HG03064 (cell line): ENCODE data around the gene TSPAN14.

ENCODE experiments used
- ATAC-seq: cut with Tn5 transposase; IDR thresholded peaks from one replicate; pipeline ENCODE4 v1.9.1; 2021; ENCODE audit warnings: low read depth; ENCODE audit not compliant: unreplicated experiment

Gene TSPAN14

DNA sequence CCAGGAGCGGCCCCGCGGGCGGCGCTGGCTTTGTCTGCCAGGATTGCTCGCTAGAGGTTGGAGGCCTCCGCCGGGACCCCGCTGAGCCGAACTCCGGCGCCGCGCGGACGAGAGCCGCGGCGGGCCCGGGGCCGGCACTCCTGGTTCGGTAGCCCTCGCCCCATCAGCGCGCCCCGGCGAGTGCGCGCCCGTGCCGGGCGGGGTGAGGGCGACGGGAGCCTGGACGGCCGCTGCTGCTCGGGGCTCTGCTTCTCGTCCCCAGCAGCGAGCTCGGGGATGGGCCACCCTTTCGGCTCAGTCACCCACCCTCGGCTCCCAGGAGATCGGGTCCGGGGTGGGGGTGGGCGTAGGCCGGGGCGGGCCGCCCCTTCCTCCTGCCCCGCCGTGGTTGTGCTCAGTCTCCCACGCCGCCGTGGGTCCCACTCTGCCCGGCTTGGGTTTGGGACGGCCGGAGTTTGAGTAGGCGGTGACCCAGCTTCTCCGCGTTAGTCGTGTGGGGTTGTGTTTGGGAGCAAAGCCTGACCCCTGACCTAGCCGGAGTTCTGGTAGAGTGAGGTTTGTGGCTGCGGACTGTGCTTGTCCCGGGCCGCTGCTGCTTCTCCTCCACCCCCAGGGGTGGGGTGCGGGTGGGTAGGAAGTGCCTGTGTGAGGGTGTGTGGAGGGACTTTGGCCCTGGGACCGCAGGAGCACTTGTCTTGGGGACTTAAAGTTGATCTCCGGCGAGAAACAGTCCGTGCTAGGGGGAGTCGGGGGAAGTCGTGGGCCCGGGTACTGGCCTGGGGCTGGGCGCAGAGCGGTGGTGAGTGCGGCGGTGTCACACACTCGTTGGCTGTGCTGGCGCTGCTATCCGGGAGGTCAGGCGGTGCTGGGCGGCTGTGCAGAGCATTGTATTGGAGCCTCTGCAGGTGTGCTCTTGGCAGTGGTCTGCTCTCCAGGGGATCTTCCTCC, 677 bp downstream of the TSPAN14 start:
- peak; percentile 20 for ATAC-seq

DNA sequence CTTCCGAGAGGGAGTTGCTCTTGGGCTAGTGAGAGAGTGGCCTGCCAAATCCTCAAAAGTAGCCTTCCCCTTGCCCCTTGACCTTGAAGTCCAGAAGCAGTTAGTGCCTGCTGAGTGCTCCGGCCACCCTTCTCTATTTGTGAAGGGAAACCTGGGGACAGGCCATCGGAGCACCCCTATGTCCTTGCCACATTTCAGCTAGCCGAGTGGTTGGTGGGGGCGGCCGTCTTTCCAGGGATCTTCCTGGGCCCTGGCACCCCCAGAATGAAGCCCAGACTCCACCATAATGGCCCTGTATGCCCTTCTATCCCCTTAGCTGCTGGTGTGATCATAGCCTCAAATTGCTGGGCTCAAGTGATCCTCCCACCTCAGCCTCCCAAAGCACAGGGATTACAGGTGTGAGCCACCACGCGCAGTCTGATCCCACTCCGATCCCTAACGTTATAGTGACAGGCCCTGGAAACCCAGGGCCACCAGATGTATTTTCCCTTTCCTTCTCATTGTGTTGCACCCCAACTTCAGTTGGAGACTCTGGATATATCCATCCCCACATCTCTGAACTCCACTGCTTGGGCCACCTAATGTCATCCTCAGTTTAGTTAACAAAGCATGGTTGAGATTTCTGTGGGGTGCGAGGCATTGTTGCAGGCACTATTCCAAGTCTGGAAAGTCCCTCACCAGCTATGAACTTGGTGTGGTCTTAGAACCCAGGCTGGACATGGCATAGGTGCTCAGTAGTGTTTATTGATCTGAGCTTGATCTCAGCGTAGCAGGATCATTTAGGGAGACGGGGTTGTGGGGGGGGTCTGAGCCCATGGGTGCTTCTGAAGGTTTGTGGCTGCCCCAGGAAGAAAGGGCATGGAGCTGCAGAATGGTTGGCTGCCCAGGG, 1.6 kb downstream of the TSPAN14 start:
- no peak for ATAC-seq

DNA sequence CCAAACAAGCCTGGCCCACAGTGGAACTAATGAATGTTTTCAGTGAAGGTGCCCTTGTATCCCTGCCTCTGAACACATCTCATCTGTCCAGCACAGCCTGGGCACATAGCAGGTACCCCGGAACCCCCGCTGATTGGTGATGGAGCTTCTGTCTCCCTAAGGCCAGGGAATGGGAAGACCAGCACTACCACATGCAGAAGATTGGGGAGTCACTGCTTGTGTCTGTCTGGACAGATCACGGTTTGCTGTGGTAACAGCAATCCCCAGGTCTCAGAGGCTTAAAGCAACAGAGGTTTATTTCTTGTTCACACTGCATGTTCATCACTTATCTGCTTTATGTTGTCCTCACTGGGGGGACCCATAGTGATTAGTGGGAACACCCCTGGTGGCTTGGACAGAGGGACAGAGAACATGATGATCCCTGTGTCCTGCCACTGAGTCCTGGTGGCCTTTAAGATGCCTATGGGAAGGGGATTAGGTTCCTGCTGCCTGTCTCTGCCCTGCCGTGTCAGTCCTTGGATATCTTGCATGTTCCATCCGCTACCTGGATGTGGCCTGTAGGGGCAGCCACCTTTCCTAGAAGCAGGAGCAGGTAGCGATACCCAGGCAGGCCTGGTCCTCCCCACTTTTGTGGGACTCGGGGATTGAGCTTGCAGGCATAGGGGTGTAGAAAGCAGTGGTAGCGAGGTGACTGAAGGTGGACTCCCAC, 3.6 kb downstream of the TSPAN14 start:
- no peak for ATAC-seq

DNA sequence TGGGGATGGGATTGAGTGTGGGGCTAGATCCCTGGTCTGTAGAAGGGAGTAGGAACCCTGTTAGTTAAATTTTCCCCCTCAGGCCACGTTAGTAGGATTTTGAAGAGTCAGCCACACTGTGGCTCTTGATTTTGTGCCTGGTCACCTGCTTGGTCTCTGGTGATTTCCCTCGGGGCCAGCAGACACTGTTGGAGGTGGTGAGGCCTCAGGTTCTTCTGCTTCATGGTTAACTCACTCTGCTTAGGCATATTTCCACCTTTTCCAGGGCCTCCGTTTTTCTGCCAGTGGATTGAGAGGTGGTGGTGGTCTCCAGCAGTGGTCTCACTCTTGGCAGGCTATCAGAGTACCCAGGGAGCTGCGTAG, 4.1 kb downstream of the TSPAN14 start:
- no peak for ATAC-seq

DNA sequence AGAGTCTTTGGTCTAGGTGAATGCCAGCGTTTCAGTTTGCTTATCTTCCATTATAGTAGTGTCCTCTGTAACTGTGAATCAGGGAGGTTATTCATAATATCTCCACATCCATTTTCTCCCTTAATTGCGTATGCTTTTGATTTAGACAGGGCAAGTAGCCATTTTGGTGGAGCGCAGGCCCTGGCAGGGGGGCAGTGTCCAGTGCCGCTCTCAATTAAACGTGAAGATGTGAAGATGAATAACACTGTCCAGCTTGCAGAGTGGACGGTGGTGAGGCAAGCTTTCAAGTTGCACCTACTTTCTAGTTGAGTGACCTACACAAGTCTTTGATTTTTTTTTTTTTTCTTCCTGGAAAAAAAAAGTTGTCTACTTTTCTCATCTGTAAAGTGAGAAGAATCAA, 4.5 kb downstream of the TSPAN14 start:
- ATAC-seq, result no peak

DNA sequence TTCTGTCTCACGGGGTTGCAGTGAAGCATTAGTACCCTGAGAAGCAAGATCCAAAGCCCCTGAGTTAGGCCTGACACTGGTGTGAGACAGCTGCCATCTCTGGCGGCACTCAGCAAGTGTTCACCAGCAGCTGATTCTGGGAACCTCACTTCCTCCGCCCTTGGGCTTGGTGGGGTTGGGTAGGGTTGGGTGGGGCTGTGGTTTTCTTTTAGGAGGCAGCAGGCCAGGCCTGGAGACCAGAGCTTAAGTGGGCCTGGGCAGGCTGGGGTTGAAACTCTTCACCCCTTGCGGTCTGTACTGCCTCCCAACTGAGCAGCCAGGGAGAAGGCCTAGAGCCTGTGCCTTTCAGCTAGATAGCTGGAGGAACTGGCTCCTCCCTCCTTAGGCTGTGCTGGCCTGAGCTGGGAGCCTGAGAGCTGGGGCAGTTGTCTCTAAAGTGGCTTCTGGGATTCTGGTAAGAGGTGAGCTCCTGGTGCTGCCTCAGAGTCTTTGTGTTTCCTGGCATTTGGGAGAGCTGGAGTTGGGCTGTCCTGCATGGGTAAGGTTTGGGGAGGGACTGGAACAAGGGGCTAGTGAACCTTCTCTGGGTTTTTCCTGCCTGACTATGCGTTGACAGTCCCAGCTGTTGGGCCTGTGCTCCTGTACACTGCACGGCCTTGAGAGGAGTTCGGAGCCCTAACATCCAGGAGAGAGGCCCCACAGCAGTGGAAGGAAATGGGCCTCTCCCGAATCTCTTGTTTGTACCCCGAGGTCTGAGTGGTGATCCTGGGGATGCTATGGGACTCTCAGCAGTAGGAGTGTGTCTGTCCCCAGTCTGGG, 5.1 kb downstream of the TSPAN14 start:
- ATAC-seq, result peak; percentile 41

DNA sequence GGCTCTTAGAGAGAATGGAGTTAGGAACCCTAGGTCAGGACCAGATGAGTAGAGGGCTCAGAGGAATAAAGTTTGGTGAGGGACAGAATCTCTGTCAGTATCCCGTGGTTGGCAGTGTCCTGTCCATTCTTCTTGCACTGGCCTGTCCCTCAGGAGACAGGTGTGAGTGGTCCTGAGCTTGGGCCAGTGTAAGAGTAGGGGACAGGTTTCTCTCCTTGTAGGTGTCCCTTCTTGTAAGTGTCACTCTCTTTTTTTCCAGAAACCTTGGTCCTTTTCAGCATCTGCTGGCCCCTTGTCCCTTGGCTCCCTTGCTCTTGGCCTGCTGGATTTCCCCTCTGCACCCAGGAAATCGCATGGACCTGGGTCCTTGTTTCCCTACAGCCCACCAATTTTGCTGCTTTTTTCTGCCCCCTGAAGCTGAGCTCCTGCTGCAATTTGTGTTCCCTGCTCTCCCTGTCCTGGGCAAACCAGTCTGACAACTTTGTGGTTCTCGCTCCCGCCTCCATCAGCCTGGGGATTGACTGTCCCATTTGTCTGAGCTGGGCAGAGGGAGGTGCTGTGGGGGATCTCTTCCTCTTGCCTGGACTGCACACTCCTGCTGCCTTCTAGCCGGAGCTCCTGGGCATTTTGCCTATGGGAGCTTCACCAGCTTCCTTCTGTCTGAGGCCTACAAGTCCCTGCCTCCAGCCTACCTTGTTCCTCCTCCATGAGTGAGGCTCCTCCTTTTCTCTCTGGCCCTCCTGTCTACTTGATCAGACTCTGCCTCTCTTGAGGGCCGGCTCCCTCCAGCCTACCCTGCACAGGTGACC, 6.5 kb downstream of the TSPAN14 start:
- no peak for ATAC-seq

DNA sequence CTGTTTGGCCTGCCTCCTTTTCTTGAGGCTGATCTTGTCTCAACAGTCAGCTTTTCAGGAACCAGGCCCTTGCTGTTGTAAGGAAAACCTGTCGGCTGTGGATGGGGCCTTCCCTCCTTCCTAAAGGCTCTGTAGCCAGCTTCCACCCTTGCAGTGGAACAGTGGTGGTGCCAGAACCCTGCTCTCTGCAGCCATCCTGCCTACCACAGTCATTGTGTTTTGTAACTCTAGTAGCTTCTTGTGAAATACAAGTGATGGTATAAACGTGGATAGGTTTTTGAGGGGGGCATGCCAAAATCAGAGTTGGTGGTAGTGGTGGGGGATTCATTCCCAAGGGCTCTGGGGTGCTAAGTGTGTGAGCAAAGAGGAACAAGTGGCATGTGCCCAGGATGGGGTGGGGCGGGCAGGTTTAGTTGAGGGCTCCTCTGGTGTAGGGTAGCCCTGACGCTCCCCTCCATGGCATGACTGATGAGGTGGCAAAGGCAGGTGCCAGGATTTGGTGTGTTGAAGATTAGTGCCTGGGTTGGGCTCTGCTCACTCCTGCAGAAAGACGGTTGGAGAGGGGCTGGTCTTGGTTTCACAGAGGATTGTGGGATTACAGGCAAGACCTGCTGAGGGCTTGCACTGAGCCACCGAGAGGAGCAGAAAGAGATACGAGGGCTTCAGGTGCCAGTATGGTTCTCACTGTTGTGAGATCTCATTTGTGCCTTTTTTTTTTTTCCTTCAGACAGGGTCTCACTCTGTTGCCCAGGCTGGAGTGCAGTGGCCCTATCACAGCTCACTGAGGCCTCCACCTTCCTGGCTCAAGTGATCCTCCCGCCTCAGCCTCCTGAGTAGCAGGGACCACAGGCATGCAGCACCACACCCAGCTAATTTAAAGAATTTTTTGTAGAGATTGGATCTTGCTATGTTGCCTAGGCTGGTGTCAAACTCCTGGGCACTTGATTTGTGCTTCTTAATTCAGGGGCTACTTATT, 7.4 kb downstream of the TSPAN14 start:
- ATAC-seq, result no peak

DNA sequence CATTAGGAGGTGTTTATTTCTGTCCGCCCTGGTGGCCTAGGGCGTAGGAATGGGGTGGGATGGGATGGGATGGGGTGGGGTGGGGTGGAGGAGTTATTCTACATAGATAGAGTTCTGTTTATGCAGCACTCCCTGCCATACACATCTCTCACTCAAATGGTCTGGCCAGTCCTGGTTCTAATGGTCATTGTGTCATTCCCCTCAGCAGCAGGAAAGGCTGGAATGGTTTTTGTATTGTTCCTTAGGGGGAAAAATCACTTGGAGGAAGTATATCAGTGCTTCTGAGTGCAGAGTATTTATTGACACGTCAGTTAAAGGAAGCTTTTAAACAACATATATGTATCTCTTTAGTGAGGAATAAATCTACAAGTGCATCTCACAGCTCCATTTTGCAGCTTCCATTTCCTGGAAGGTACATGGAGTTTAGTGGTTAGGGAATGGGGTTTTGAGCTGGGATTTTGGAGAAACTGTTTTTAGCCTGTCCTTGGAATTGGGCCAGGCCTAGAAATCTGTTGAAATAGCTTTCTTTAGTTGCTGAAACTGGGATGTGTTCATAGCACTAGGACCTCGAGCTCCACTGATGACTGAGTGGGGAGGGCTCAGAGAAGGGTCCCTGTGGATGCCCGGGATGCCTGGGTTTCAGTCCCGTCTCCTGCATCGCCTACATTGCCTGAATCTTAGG, 8.3 kb downstream of the TSPAN14 start:
- no peak for ATAC-seq

DNA sequence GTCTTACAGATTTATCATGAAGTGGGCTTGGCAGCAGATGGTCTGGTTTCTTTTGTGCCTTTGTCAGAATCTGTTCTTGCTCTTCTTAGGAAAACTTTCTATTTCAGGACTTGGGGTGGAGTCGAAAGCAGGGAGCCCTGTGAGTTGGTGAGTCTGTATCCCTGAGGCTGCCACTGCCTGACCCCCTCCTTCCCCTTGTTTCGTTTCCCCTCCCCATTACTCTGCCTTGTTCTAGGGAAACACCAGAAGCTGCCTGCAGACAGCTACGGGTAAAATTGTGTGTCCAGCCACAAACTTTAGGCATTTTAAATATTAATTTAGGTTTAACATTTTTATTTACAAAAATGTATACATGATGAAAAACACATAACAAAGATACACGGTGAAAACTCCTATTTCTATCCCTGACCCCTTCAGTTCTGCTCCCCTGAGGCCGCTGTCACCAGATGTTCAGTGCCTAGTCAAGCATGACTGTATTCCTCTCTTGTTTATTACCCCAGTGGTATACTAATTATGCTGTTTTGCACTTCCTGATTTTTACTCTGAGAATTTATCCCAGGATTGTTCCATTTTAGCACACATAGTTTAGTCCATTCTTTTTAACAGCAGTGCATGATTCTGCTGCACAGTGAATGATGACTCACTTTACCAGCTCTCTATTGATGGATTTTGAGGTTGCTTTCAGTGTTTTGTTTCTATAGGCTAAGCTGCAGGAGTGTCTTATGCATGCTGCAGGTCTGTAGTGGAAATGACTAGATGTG, 9.1 kb downstream of the TSPAN14 start:
- no peak for ATAC-seq

DNA sequence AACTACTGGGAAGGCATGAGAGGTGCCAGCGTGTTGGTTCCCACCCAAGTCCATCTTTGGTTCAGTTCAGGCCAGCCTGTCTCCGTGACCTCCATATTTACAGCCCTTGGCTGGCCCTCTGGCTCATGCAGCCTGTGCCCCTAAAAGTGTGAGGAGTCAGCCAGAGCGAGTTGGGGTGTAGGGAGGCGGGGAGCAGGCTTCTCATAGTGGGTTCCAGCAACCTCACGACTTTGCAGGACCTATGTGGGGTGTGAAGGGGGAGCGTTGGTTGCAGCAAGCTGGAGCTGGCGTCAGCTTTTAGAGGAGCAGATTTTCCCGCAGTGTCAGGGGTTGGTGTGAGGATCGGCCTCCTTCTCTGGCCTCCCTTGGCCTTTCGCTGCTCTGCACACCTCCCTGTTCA, 9.8 kb downstream of the TSPAN14 start:
- no peak for ATAC-seq

DNA sequence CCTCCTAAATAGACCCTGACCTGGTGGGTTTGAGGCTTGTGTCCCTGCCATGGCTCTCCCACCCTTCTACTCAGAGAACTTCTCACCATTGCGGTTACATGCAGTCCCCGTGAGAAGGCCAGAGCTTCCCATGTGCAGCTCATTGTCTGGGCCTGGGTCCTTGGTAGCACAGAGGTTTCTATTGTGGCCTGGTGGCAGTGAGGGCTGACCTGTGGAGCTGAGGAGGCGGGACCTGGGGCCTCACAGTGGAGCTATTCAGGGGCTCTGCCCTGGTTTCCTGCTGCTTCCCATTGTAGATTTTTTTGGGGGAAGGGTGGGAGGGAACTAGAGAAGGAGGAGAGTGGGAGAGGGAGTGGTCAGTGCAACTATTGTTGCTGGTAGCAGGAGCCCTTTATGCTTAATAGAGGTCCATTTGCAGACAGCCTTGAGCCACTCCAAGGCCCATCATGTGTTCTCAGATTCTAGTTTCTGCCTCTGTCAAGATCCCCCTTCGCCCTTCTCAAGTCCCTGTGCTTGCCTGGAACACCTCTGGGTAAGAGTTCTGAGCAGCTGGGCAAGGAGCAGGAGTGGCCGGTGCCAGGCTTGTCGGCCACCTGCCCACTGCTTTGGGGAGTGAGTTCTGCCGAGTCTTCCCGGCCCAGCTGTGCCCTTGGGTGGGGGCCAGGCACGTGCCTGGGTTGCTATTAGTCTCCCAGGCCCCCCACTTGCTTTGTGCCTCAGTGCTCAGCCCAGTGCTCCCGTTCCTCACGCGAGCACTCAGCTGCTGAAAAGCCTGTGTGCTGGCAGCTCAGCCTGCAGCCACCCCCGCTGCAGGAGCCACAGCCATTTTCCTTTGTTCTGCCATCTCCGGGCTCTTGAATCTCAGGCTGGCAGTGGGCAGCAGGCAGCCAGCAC, 10.7 kb downstream of the TSPAN14 start:
- no peak for ATAC-seq

DNA sequence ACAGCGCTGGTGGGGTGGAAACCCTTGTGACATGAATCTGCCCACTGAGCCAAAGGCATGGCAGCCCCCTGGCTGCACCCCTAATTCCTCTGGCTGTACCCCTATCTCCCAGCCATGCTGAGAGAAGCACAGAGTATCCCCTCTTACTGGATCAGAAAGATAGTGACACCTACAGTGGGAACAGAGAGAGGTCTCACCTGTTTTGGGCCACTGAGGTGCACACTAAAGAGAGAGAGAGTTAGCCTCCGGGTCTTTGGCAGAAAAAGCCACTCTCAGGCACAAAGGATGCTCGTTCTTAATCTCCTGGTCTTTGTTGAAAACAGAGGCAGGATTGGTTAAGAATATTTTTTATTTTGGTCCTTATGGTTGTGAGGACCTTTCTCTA, 11.3 kb downstream of the TSPAN14 start:
- ATAC-seq, result no peak

DNA sequence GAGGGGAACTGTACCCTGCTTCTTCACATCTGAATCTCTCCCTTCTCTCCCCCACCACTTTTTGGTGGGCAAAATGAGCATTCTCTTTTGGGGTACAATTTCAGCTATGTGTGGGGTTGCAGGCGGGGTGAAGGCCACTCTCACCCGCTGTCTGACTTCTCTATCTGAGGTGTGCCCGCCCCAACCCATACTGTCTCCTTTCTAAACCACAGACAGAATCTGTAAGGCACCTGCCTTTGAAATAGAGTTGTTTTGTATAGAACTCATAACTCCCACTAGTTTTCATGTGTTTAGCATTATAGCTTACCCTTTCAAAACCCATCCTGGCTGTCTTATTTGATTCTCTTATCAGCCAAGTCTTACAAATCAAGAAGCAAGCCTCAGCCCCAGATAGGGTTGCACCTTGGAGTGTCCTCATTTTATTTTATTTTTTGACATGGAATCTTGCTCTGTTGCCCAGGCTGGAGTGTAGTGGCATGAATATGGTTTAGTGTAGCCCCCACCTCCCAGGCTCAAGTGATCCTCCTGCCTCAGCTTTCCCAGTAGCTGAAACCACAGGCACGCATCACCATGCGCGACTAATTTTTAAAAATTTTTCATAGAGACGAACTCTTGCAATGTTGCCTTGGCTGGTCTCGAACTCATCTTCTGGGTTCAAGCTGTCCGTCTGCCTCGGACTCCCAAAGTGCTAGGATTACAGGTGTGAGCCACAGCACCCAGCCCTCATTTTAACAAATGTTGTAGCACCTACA, 11.9 kb downstream of the TSPAN14 start:
- ATAC-seq, result peak; percentile 42

DNA sequence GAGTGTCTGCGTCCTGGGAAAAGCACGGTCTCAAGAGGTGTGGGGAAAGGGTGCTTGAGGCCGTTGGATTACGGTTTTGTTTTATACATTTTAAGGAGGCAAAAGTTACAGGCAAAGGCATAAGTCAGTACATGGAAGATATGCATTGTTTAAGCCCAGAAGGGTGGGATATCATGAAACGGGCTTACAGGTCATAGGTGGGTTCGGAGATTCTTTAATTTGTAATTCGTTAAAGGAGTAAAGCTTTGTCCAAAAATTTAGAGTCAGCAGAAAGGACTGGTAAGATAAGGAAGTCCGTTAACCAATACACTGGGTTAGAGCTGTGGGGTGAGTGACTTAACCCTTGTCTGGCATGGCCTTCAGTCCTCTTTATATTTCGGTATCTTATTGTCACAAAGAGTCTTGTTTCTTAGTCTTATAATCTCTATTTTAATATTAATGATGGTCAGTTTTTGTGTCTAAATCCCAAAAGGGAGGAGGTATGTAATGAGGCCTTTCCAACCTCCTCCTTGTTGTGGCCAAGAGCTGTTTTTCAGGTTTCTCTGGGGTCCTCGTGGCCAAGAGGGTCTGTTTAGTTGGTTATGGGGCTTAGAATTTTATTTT, 12.7 kb downstream of the TSPAN14 start:
- no peak for ATAC-seq
